Measurements from ENCODE around the gene ERN1.
"Not testable (repeated sequence)": the region's sequence is repeated elsewhere in the genome, so short reads cannot be mapped to it uniquely, and the experiment has no call there.

ERN1 gene

DNA sequence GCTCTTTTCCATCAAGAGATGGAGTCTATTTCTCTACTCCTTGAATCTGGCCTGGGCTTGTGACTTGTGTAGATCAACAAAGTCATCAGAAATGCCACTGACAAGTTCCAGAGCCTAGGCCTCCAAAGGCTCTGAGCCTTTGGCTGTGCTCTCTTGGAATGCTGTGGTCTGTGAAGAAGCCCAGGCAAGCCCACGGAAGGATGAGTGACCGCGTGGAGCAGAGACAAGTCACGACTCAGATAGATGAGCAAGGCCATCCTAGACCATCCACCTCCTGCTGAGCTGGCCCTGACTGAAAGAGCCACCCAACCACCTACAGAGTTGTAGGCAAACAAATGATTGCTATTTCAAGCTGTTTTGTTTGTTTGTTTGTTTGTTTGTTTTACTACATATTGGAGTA is 97.9 kb downstream of the ERN1 start:
- no peak for DNase-seq (ENCODE audit: low read depth in 2 of 2)

DNA sequence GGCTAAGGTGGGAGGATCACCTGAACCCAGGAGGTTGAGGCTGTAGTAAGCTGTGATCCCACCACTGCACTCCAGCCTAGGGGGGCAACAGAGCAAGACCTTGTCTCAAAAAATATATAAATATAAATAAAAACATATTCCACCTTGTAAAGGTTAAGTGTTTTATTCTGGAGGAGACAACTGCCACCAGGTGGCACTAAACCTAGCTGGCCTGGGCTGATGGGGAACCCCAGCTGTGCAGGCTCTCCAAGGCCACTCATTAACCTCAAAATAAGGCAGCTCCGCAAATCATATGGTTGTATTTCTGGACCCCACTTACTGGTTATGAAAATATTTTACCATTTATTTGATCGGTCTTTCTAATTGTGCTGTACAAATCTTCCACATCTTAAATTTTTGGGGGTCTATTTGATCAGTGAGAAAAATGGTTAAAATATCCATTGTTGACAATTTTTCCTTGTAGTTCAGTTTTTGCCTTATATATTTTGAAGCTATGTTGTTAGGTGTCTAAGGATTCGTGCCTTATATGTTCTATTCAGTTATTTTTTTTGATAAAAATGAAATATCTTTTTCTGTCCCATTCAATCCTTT is 101.0 kb downstream of the ERN1 start:
- peak in 1 of 2 donors; percentile 48 for DNase-seq (ENCODE audit: low read depth in 2 of 2)

DNA sequence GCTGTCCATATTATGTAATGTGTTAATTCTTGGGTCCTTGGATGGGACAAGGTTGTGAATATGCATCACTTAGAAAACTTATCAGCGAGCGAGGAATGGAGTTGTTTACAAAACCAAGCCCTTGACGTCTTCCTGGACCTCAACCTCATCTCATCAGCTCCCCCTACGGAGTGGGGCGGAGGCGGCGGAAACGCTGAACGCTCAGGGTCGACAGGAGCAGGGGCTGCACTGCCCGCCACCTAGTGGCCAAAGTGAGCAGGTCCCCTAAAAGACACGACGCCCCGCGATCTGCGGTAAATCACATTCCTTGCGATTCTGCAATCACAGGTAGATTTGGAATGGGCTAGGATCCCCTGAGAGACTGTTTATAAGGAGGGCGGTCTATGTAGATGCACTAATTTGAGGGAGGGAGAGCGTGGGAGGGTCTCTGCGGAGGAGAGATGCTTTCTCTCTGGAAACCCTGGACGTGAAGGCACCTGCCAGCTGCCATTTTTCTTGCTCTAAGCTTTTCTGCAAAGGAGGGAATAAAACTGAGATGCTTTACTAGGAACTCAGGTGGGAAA is 104.1 kb downstream of the ERN1 start:
- peak; percentile 74 to 84 for DNase-seq (ENCODE audit: low read depth in 2 of 2)

DNA sequence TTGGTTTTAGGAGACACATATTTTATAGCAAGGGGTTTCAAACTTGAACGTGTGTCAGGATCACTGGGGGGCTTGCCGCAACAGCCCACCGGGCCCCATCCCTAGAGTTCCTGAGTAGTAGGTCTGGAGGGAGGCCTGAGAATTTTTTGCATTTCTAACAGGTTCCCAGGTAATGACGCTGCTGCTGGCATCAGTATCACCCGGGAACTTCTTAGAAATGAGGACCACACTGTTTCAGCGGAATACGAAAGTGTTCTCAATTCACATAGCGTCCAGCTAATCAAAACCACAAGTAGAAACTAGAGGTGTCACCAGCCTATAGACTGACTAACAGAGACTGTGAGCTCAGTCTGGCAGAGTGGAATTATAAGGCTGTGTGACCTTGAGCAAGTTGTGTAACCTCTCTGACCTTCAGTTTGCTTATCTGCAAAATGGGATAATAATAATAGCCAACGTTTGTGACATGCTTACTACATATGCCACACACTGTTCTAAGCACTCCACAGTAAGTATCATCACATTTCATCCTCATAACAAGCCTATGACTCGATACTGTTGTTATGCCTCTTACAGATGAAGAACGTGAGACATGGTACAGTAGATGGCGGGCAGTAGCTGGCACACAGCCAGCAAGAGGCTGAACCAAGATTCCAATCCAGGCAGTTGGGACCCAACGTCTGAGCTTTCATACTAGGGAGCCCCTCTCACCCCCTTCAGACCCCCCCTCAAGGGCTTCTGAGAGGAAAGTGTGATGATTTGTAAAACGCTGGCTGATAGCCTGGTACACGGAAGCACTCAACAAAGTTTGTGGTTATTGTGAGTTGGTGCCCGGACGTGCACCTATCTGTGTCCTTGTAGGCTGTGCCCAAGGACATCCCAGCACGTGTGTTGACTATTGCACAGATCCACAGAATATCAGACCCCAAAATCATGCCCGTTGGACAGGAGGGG is 104.9 kb downstream of the ERN1 start:
- DNase-seq (ENCODE audit: low read depth in 2 of 2) = peak in 1 of 2 donors; percentile 23

DNA sequence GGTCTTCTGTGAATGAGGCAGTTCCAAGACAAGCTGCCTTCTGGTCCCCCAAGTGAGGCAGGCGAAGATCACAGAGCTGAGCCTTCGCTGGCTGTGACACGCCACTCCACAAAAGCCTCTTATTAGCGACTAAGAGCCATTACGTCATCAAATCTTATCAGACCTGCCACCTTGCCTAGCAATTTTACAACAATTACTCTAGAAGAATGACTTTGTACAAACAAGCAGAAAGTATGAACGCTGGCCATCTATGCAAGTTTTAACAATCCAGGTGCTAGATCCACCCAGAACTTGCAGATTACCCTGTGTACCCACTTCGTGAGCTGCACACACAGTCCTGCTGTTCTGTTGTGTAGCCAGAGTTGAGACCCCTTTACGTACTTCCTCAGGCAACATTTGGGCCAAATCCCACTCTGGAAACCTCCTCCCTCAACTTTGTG is 105.7 kb downstream of the ERN1 start:
- DNase-seq (ENCODE audit: low read depth in 2 of 2) = no peak

DNA sequence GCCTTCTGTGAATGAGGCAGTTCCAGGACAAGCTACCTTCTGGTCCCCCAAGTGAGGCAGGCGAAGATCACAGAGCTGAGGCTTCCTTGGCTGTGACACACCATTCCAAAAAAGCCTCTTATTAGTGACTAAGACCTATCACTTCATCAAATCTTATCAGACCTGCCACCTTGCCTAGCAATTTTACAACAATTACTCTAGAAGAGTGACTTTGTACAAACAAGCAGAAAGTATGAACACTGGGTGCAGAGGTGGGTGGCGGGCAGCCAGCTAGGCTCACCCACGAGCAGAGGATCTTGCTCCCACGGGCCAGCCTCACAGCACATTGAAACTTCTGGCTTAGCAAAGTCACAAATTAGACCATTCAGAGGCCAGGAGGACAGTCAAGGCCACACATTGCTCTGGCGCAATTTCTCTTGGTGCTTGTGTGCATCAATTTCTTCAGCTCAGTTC is 107.3 kb downstream of the ERN1 start:
- DNase-seq (ENCODE audit: low read depth in 2 of 2) = no peak

DNA sequence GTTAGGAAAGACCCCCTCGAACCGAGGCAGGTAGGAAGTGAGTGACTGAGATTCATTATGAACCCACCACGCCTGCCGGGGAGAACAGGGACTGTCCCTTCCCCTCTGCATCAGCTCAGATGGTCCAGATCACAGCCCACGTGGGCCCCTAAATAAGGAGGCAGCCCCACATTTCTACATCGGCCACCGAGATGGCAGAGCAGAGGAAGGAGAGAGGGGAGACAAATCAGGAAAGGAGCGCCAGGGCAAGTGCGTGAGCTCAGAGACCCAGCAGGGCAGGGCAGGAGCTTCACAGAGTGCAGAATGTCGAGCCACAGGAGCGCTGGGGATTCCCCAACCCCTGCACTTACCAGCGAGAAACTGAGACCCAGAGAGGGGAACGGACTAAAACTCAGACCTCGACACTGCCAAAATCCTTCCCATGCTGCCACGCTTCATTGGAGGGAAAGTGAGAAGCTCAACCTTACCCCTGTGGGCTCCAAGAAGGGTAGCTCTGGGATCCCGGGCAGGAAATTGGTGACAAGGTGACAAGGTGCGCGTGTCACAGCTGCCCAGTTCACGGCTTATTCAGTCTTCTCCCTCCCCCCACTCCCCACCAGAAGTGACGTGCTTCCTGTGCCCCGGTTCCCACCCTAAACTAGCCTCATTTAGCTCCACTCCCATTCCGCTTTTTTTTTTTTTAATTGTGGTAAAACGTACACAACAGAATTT is 109.7 kb downstream of the ERN1 start, which contains the start of gene ICAM2:
Gene ICAM2 (minus strand): TSS at position 578 of the 711 bp plus-strand sequence. CDS start 13,942 bp downstream, outside the sequence.
- peak; percentile 77 to 87 for DNase-seq (ENCODE audit: low read depth in 2 of 2)

DNA sequence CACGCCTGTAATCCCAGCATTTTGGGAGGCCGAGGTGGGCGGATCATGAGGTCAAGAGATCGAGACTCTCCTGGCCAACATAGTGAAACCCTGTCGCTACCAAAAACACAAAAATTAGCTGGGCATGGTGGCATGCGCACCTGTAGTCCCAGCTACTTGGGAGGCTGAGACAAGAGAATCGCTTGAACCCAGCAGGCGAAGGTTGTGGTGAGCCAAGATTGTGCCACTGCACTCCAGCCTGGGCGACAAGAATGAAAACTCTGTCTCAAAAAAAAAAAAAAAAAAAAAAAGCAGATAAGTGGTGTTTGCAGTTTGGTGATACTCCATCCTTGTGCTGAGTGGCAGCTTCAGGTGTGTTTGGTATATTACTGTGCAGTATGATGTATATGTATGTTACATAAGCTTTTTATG is 110.4 kb downstream of the ERN1 start:
- DNase-seq (ENCODE audit: low read depth in 2 of 2) = not testable (repeated sequence)

DNA sequence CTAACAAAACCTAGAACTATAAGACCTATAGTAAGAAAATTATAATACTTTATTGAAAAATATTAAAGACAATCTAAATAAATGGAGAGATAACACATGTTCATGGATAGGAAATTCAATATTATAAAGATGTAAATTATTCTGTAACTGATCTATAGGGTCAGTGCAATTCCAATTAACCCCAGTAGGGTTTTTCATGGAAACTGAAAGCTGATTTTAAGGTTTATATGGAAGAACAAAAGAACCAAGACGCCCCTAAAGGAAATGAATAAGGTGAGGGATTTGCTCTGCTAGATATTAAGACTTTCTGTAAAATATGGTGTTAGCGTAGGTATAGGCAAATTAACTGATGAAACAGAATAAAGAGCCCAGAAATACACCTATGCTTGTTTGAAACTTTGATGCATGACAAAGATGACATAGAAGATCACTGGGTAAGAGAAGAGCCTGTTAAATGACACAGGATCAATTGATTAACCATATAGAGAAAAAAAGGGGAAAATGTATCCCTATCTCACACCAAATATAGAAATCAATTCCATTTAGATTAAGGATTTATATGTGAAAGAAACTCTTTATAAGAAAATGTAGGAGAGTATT is 112.5 kb downstream of the ERN1 start:
- DNase-seq (ENCODE audit: low read depth in 2 of 2) = no peak

DNA sequence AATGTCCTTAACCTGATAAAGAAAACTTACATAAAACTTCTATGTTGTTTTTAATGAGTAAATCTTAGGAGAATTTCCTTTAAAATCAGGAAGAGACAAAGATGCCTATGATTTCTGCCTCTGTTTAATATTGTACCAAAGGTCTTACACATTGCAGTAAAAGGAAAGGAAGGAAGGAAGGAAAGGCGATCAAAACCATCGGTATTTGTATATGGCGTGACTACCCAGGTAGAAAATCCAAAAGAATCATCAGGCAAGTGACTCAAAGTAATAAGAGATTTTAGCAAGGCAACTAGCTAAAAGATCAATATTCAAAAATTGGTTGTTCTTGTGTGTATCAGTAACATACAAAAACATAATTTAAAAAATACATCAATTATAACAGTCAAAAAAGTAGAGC is 113.0 kb downstream of the ERN1 start:
- no peak for DNase-seq (ENCODE audit: low read depth in 2 of 2)

DNA sequence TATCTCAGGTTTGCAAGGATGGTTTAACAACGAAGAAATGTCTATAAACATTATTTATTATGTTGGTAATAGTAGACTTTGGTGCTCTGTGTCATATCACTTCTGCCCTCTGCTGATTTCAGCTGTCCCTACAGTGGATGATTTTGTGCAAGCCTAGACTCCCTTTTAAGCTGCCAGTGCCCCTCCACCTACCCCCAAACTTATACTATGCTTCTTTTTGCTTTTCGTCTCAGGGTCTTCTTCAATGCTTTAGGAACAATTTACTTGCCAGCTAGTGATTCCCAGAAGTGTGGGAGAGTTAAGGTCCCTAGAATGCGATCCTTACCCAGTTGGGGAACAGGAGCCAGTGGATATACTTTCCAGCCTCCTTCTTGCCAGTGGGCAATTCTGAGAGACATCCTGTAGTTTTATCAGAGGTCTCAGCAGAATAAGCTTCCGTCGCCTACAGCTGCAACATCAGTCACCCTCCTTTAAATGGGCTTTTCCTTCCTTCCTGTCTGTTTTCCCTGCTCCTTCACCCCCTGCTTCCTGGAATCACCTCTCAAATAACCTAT is 113.6 kb downstream of the ERN1 start:
- no peak for DNase-seq (ENCODE audit: low read depth in 2 of 2)

DNA sequence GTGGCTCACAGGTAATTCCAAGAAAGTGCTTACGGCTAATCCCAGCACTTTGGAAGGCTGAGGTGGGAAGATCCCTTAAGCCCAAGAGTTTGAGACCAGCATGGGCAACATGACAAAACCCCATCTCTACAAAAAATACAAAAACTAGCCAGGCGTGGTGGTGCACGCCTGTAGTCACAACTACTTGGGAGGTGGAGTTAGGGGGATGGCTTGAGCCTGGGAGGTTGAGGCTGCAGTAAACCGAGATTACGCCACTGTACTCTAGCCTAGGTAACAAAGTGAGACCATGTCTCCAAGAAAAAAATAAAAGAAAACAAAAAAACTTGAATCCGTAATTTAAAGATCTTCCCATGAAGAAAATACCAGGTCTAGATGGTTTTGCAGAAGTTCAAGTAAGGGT is 114.5 kb downstream of the ERN1 start:
- no peak for DNase-seq (ENCODE audit: low read depth in 2 of 2)

DNA sequence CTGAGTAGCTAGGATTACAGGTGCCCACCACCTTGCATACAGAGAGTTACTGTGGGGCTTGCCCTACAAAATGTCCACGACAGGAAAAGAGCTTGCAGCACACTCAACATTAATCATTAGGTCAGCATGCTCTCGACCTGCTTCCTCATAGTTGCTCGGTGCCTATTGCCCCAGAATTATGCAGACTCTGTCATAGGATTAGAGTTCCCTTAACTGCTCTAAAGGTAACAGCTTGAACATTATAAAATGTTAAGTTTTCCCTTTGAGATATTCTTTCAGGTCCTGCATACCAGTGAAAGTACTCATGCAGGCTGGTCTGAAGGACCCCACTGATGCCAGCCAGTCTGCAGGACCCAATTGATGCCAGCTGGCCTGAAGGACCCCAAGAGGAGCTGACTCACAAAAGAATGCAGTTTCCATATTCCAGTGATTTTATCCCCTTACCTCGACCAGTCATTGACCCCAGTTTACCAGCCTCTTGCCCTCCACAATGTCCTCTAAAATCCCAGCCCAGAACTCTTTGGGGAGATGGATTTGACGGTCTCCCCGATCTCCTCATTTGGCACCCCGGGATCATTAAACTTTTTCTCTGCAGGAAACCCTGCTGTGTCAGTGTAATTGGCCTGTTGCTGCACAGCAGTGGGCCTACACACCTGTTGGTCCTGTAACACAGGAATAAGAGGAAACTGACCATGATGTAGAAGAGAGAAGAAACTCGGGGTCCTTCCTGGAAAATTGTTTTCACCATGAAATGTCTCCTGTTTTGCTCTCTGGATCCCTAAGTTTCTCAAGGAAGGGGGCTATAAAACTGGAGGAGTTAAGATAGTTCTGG is 120.2 kb downstream of the ERN1 start:
- no peak for DNase-seq (ENCODE audit: low read depth in 2 of 2)

DNA sequence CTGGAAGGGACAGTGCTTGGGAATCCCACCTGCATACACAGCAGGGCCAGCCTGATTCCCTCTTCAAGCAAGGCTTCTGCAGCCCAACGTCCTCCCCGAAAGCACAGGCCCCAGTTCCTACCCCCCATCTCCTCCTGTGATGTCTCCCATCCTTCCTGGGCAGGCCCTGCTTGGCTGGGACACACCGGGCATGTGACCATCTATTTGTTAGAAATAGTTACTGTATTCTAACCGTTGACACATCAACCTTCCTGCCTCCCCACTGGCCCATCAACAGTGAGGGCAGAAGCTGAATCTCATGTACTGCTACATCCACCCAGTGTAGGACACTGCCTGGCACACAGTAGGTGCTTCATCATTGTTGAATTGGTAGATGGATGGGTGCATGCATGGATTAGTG is 121.1 kb downstream of the ERN1 start:
- DNase-seq (ENCODE audit: low read depth in 2 of 2) = no peak

DNA sequence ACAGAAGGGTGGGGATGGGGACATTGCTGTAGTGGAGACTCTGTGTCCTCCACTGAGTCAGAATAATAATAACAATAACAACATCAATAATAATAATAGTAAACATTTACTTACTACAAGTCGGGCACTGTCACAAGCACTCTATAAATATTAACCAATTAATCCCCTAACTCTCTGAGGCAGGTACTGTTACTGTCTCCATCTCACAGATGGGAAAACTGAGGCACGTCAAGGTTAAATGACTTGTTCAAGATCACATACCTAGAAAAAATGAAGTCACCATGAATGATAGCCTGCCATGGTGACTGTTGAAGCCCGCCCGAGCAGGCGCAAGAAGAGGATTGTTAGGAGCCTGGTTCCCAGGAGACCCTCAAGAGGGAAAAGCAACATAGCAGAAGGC is 121.6 kb downstream of the ERN1 start:
- DNase-seq (ENCODE audit: low read depth in 2 of 2) = no peak

DNA sequence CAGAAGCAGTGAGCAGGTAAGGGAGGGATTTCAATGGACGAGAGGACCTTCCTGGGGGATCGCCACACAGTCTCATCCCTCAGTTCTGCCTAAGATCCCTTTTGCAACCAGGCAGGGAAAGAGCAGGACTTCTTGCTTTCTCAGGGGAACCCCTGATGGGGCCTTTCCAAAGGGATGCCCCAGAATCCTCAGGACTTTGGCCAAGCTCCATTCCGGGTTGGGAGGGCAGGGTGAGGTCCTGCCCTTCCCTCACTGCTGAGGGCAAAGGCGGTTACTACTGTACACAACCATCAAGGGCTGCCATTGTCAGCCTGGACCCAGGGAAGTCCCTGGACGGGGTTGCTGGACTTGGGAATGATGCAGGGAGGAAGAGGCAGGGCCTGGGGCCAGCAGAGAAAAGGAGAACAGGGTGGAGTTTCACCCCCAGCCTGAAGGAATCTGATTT is 122.1 kb downstream of the ERN1 start:
- no peak for DNase-seq (ENCODE audit: low read depth in 2 of 2)

DNA sequence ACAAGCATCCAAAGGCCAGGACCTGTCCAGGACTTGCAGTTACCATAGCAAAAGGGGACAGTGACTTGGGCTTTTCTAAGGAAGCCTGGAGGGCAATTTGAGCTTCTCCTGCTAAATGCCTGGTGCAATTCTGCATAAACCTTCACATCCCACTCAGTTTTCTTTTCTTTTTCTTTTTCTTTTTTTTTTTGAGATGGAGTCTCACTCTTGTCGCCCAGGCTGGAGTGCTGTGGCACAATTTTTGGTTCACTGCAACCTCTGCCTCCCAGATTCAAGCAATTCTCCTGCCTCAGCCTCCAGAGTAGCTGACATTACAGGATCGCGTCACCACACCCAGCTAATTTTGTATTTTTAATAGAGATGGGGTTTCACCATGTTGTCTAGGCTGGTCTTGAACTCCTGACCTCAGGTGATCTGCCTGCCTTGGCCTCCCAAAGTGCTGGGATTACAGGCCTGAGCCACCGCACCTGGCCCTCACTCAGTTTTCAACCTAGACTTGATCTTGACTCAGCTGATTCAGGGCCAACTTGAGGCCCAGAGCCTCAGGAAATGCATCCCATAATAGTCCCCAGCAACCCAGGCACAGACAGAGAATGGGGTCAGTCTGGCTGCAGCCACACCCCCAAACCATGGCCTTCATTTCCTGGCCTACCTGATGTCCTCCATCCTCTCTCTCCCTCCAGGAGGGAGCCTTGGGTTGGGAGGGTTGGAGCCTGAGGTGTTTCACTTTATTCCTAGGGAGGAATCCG is 122.7 kb downstream of the ERN1 start:
- not testable (repeated sequence) for DNase-seq (ENCODE audit: low read depth in 2 of 2)

DNA sequence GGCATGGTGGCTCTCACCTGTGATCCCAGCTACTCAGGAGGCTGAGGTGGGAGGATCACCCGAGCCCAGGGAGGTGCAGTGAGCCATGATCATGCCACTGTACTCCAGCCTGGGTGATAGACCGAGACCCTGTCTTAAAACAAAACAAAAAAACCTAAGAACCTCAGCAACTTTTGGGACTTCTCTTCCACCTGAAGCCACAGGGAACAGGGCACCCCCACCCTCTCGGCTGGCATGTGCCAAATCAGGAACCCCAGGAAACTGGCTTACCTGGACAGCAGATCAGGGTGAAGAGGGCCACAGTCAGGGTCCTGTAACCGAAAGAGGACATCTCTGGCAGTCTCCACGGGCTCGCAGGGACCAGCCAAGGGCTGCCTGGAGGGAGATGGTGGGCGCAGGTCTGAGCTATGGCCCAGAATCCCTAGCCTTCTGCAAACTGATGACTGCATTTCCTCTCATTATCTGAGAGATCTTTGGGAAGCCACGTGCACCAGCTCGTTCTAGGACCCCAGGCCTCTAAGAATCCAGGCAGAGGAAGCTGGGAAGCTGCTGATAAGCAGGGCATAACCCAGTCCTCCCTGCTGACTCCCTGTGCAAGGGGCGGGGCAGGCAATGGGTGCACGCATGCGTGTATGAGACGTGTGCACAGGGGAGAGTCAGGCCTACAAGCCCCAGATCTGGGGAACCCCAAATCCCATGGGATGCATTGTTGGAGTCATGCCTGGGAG is 123.4 kb downstream of the ERN1 start:
- no peak for DNase-seq (ENCODE audit: low read depth in 2 of 2)

DNA sequence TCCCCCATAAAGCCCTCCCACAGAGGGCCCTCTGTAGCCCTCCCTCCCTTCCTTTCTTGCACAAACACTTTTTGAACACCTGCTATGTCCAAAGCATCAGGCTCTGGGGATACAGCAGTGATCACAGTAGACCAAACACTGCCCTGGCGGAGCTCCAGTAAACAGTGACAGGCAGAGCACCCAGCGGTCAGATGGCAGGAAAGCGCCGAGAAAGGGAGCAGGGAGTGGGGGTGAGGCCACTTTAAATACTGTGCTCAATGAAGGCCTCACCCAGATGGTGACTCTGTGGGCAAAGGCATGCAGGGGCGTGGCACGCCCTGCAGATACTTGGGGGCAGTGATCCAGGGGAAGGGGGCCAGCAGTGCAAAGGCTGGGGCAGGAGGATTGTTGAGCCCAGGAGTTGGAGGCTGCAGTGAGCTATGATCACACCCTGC is 124.2 kb downstream of the ERN1 start:
- DNase-seq (ENCODE audit: low read depth in 2 of 2) = no peak

Measured in stimulated activated CD8-positive, alpha-beta memory T cell treated with anti-CD3 and anti-CD28 coated beads, Interleukin-15, amount 100 ng/mL, for 4 hours (primary cell).